ENCODE data around the gene ADAMTS16.

The ADAMTS16 gene

DNA sequence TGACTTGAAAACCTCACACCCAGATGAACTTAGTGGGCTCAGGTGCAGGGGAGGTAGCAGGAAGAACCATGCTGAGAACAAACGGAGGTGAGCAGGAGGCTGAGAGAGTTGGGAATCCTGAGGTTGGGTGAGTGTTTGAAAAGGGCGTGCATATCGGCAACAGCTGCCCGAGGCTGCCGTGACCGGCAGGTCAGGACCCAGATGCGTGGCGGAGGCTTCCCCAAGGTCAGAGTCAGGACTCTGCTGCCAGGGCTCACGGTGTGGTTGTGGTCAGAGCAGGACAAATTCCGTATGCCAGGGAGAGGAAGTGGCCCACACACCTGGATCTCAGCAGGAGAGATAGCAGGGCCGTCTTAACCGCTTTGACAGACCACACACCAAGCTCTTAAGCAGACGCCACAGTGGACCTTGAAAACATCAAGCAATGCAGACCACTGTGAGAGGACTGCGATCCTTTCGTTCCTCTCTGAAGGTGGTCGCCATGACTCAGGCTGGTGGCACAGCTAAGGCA lies 43.1 kb downstream of the ADAMTS16 start:
- peak; percentile 34 for DNase-seq

DNA sequence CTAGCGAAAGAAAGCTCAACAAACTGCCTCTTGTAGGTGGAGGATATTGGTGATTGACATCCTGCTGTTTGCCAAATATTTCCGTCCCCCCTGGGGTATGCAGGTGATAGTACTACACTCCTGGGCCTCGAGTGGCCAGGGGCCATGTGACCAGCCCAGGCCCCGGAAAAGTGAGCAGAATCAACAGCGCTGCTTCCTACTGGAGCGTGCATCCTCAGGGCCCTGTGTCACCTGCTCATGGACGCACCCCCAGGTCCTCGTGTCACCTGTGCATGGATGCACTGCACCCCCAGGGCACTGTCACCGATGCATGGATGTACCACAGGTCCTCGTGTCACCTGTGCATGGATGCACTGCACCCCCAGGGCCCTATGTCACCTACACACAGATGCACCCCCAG lies 43.8 kb downstream of the ADAMTS16 start:
- no peak for DNase-seq

DNA sequence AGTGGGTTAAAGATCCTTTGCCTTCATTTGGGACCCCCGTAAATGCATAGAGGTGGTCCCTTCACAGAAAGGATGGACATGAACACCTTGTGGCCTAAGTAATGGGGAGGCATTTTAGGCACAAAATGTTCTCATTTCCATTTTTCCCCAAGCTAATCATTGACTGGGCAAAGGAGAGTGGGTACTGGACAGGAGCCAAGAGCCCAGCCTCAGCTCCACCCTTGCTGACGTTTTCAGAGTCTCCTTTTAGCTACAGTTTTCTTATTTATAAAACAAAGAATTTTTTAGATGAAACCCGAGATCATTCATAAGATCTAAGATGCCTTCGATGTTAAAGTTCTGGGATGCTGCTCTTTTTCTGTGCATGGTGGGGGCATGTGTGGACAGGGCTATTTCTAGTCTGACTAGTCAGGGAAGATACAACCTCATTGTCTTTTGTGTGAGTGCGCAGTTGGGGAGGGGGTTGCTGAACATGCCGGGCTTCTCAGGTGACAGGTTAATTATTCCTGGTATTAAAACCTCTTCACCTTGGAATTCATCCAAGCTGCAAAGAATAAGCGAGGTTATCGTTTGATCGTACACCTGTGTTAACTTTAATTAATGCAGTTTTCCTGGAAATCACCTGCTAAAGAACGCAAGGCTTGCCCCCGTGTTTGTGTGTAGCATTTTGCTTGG lies 48.4 kb downstream of the ADAMTS16 start:
- DNase-seq: no peak

DNA sequence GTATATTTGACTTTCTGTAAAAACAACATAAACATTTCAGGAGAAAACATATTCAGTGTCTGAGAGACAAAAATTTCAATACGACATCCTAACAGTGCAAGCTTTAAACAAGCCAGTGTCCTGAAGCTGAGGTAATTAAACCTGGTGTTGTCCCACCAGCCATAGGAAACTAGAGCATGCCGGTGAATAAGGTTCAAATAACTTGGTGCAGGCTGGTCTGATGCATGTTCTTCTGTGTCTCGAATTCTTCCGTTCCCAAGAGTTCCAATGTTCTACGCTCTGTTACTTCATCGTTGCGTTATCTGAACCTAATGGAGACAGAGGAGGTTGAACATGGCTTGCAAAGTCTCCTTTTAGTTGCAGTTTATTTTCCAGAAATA lies 48.9 kb downstream of the ADAMTS16 start:
- DNase-seq: no peak

DNA sequence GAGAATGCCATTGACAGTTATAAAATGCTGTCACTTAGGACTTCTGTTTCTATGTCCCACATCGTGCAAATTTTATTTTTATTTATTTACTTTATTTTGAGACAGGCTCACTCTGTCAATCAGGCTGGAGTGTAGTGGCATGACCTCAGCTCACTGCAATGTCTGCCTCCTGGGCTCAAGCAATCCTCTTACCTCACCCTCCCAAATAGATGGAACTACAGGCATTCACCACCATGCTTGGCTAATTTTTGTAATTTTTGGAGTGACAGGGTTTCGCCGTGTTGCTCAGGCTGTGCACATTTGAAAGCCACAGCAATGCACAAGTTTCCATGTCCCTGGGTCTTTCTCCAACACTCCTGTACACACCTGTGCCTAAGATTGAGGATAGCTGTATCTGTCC lies 51.8 kb downstream of the ADAMTS16 start:
- DNase-seq: no peak

DNA sequence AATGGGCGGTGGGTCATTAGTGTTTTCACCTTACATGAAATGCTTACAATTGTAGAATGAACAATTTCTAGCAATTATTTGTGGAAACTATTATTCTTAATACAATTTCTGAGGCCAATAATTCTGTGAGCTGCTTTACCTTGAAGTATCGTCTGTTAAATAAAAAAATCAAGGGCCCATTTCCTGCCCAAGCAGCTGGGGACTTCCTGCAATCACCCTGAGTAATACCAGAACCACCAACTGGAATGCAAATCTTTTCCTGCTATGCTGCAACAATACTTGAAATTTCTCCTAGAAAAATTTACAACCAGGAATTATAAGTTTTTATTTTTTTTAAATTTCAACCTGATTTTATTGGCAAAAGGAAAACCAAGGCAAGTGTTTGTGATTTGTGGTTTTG lies 52.6 kb downstream of the ADAMTS16 start:
- no peak for DNase-seq

DNA sequence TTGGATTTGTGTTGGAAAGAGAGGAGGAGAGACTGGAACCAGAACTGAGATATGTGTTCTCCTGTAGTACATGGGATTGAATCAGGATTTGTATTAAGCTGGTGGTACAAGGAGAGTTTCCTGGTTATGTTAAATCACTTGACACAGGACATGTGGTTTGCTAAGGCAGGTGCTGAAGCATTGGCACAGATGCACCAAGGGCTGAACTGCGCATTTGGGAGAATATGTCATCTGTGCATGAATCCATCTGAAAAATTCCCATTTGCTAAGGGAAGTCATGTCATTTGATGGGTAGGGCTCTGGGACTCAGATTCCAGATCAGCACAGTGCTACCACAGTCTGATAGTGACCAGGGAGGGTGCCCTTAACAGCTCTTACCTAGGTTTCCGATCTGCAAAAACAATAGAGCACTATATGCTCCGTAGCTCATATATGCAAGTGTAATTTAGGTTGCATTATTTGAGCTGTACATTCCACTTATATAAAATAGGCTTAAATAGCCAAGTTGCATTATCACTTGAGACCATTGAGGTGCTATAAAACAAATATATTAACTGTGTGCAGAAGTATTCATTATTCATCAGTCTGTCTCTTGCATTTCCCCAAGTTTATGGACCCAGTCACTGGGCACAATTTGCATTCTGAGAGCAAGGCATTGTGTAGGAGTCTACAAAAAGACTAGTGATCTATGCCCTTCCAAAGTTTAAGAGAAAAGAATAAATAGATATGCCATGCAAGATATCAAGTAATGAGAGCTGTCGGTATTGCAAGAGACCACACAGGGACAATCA lies 55.2 kb downstream of the ADAMTS16 start:
- DNase-seq: no peak

DNA sequence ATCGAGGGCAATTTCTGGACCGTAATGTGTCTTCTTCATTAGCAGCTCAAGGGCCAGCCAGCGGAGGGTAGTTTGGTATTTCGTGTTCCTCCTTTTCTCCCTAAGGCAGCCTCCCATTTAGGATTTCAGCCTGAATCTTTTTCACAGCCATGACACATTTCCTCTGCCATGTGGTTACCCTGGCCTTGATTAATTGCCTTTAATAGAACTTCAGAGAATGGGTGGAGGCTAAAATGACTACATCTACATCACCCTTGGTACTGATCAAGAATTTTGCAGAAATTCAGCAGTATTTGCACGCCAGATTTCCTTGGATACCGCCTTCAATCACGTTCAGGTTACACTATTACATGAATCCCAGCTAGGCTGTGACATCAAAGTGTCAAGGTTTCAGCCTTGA lies 58.0 kb downstream of the ADAMTS16 start:
- no peak for DNase-seq

DNA sequence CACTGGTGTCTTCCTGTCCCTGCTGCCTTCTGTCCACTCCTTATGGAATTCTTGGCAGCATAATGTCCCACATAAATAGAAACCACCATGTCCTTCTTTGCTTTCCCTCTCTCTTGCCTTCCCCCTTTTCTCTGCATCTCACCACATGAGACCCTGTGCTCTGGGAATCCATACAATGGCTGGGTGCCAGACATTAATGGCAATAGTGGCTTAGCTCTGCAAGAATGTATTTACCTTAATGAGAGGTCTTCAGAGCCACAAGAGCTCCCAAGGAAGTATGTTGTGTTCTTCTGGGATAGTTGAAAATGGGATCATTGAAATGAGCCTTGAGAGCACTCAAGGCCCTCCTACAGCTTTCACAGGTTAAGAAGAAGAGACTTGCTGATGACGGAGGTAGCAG lies 58.7 kb downstream of the ADAMTS16 start:
- DNase-seq: no peak

DNA sequence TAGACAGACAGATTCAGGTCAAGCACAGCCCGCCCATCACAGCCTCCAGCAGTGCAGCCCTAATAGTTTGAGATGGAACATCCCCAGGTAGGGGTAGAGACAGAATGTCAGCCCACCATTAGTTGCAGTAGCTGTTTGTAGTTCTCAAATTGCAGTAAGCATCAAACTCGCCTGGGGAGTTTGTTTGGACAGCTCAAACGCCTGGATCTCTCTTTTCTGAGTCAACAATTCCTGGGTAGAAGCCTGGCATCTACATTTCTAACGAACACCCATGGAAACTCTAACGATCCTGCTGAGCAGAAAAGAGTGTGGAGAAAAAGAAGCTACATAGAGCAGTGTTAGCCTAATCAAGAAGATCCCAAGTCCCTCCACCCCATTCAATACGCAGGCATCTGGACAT lies 59.4 kb downstream of the ADAMTS16 start:
- DNase-seq: no peak

DNA sequence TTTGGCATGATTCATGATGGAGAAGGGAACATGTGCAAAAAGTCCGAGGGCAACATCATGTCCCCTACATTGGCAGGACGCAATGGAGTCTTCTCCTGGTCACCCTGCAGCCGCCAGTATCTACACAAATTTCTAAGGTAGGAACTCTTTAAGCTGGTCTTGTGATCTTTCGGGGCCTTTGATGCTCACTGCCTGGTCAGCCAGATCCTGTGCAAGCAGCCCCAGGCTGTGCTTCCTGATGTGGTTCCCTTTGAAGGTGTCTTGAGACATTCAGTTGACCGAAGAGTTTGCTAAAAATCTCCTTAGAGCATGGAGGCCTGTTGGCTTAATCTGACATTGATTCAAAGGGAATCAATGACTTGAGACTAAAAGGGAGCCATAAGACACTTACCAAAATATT lies 60.0 kb downstream of the ADAMTS16 start:
- DNase-seq: no peak

DNA sequence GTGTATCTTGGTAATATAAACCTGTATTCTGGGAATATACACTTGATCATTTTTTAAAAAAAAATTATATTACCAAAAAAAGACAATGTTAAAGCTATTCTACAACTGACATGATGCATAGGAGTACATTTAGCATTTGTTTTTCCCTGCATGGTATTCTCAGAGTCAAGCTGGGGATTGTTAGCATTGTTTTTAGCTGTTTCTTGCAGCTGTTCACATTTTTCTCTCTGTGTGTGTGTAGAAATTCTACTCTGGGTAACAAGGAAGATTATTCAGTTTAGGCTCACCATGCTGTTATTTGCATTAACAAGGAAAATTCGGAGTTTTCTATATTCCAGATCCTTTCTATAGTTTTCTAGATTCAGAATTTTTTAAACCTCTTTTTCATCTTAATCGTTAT lies 62.2 kb downstream of the ADAMTS16 start:
- DNase-seq: no peak

DNA sequence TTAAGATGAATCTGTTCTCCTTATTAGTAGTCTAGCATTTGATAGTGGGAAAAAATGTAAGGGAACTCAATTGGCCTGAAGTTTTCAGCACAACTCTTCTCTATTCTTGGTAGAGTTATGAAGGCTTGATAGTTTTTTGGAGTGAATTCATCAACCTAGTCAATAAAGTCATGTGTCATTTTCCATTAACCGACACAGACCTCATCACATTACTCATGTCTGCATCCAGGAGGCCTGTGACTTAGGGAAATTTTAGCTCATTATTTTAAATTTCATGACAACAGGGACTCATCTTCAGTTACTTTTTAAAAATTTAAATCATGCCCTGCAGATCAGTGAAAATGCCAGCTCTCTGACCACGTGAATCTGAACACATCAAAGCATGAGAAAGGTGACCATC lies 63.3 kb downstream of the ADAMTS16 start:
- no peak for DNase-seq

DNA sequence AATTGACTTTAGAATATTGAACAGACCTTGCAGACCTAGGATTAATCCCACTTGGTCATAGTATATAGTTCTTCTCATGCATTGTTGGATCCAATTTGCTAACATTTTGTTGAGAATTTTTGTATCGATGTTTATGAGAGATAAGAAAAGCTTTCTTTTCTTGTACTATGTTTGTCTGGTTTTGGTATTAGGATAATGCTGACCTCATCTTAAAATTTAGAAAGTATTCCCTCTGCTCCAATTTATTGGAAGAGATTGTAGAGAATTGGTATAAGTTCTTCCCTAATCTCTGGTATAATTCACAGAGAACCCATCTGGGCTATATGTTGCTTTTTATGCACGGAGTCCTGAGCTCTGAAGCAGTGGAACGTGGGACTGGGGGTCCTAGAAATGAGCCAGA lies 67.7 kb downstream of the ADAMTS16 start:
- no peak for DNase-seq

DNA sequence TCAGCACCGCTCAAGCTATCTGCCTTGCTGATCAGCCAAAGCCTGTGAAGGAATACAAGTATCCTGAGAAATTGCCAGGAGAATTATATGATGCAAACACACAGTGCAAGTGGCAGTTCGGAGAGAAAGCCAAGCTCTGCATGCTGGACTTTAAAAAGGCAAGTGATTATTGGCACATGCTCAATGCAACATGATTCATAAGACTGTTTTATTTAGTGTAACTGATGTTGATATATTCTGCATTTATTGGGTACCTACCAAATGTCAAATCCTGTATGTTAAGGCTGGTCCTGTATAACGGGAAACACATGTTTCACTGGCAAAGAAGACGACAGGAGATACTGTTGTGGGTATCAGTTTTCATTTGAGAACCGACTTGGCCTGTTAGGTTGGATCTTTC lies 69.0 kb downstream of the ADAMTS16 start:
- no peak for DNase-seq

DNA sequence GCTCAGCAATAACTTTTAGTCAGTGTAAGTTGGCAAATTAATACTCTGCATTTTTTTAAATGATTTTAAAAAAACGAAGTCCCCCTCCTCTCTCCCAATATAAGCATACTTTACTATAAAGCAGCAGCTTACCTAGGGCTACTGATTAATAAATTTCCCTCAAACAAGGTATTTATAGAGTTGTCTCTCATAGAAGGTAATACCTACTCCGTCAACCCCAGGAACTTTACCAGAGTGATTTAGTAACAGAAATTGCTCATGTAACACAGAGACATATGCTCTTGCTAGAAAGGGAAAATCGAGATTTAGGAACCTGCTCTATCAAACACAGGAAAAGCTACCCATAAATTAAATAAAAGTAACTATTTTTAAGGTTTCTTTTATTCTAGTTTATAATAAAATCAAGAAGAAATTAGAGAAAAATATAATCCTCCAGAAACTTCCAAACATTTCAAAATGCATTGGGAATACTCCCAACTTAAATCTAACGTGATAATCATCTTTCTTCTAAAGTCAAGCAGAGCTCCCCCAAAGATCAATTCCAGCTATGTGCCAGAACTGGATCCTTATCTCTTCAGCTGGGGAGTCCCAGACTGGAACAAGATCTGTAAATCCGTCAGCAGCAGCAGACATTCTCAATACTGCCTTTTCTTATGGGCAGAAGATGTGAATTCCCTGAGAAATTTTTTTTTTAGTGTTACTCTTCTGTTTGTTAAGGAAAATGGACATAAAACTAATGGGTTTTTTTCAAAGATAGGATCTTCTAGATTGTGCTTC lies 69.6 kb downstream of the ADAMTS16 start:
- no peak for DNase-seq

DNA sequence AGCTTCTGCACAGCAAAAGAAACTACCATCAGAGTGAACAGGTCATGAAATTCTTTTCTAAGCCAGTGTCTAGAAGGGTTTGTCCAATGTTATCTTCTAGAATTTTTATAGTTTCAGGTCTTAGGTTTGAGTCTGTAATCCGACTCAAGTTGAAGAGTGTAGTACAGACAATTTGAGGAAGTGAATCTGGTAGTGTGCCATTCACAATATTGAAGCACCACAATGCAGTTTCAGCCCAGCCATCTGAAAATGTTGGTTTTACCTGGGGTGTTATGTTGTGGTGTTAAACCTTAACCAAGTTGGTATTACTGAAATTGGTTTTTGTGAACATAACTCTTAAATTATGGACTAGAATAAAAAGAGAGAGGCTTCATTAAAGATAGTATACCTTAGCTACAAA lies 77.2 kb downstream of the ADAMTS16 start:
- DNase-seq: no peak

DNA sequence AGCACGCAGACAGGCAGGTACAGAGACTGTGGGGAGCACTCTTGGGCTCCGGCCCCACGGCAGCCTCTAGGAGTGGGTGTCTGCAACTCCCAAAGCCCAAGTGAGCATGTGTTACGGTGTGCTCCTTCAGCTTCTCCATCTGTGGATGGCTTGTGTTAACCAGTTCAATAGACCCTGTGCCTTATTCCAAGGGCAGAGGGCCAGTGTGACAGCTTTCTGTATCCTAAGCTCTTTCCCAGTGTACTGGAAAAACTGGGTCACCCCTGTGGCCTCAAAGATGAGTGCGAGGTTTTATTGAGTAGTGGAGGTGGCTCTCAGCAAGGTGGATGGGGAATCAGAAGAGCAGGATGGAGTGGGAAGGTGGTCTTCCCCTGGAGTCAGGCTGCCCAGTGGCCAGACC lies 78.3 kb downstream of the ADAMTS16 start:
- DNase-seq: no peak

DNA sequence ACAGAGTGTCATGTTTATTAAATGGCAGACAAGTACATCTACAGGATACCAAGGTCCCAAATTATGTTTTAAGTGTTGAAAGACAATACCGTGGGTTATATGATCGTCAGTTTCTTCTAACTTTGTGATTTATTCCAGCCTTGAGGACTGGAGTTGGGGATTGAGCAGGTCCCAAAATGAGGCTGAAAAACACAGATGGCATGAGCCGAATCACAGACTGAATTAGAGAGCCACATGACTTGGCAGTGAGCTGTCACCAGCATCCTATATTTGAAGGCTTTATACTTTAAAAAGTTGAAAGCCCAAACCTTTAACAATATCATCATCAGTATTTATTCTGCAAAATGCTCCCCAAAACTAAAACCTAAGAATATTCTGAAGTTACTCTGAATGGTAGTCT lies 79.4 kb downstream of the ADAMTS16 start:
- DNase-seq: no peak

DNA sequence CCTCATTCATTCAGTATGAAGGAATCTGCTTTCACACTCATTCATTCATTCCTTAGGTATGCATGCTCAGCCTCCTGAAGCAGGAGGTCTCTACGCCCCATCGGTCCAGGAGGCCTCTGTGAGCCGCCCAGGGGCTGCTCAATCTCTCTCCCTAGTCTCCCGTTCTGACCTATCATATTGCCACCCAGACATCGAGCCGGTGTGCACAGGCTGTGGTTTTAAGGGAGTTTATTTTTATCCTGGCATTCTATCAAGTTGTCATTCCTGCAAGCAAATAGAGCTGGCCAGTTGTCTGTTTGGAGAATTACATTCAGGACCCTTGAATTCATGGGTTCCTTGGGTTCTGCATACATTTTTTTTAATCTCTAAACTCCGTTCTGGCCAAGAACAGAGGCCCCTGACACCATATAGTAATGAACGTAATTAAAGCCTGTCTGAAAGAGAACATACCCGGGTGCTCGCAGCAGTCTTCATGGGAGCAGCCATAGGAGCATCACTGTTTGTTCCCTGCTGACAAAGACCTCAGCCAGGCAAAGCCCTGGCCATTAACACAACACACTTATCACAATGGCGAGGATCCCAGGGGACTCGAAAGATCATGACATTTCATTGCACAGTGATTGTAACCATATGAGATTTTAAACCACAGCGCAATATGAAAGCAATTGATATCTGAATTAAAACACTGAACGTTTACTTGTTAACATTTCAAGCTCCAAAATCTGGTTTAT lies 80.9 kb downstream of the ADAMTS16 start:
- DNase-seq: no peak

DNA sequence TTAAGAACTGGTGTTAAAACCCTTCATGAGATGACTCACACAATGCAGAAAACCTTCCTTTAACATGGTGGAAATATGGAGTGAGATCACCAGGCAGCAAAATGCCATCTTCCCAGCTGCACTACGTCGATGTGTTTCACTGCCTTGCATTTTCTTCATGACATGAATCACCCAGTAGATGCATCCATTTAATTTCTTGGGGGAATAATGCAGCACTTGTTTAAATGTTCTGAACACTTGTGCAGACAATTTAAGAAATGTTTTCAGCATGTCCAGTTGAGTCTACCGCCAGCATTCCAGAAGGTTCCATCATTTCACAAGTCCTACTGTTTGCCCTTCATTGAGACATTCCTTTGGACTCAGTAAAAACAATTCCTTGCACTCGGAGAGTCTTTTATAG lies 81.6 kb downstream of the ADAMTS16 start:
- no peak for DNase-seq

DNA sequence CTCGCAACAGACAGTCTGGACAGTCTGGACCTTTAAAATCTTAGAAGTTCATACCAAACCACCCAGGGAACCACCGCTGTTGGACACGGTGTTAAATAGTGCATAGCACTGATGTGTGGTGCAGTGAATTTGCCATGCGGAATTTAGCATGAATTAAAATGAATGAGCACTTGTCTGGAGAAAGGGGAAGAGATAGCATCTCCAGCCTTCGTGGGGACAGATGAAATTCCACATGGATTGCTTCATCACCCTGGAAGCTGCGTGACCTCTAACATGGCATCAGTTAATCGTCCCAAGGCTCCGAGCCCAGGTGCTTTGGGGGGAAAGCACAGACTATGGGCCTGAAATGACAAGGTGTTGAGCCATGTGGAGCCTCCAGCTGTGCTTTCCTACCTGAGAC lies 91.4 kb downstream of the ADAMTS16 start:
- DNase-seq: no peak

DNA sequence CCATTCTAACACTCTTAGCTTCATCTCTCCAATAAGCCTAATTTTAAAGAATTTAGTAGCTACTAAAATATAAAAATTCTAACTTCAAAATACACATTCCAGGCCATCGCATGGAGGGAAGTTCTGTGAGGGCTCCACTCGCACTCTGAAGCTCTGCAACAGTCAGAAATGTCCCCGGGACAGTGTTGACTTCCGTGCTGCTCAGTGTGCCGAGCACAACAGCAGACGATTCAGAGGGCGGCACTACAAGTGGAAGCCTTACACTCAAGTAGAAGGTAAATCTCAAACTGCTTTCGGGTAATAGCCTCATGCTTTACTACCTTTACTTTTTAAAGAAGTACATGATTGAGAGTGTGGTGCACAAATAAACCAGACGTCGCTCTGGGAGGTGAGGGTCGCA lies 94.8 kb downstream of the ADAMTS16 start:
- DNase-seq: no peak
